ENCODE data around the gene GPM6B. TPM values are rescaled to one million over a fixed set of nuclear protein-coding genes. Genes with fewer than 3 reads are reported as not detected.

The GPM6B gene
- total and polyA plus RNA-seq, 2 experiments from 2014 or later: 82.6 to 95.4 TPM

DNA sequence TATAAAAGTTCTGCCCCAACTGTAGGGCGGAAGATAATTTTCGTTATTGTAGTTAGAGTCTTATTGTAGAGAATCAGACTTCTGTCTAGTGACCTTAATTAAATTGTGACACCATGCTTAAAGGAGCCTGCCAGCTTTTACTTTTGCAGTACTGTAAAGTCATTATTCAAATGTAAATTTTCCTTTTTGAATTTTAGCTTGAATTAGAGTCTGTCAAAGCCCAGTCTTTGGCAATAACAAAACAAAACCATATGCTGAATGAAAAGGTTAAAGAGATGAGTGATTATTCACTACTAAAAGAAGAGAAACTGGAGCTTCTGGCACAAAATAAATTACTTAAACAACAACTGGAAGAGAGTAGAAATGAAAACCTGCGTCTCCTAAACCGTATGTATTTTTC is 60.5 kb downstream of the GPM6B start (continued):
- TF ChIP-seq NANOG (IDR thresholded peaks at IDR 0.05; ENCODE audit: borderline replicate concordance): no peak

DNA sequence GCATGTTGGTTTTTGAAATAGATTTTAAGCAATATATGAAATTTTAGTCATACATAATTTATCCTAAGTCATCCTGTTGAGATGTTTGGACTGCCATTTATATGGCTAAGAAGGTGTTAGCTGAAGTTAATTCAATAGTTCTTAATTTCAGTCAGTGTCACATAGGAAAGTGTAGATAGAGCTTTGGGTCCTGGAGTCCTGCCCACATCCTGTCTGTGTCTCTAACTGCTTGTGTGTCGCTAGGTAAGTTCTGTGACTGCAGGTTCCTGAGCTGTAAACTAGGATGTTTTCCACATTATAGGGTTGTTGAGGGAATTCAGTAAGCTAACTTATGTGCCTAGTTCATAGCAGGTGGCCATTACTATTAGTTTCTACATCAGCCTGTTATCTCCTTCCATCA is 61.6 kb downstream of the GPM6B start:
- peaks cover 58% of the 10 kb centered on the region for H3K36me3 Mint-ChIP-seq (ENCODE audit: low read depth)
- Histone ChIP-seq H2AFZ (no peak overlapping the region), H3K36me3 (ENCODE audit: insufficient read depth) (peaks cover 12% of the 10 kb centered on the region; the same call in 1 of the 2 replicates), H3F3A (replicated peaks; ENCODE audit: low read depth) (no peaks in the 10 kb centered on the region), H3K27me3 (ENCODE audit: insufficient read depth) (no peaks in the 10 kb centered on the region), H3K4me3 (no peak overlapping the region), H3K4me1 (ENCODE audit: insufficient read depth) (0 out of 2 replicates have a peak, but pooled peaks cover 8% of the 10 kb centered on the region), H3K9me2 (ENCODE audit: insufficient read depth) (no peaks in the 10 kb centered on the region), H3K79me2 (replicated peaks; ENCODE audit: insufficient read depth) (no peaks in the 10 kb centered on the region), H3K4me2 (no peak overlapping the region), H3K27ac (ENCODE audit: low read depth) (no peak overlapping the region), H4K20me1 (replicated peaks; ENCODE audit: insufficient read depth) (no peaks in the 10 kb centered on the region)
- peaks cover under 1% of the 10 kb centered on the region for H3K27me3 Mint-ChIP-seq (ENCODE audit: insufficient read depth, low read depth, poor library complexity)
- TF ChIP-seq POLR2AphosphoS5 (IDR thresholded peaks at IDR 0.05; ENCODE audit: low read depth) (no peak), EZH2 (IDR thresholded peaks at IDR 0.05; ENCODE audit: low read depth, unreplicated experiment) (no peak), NANOG (IDR thresholded peaks at IDR 0.05; ENCODE audit: borderline replicate concordance) (no peak), ZNF114 (CRISPR knock-in tag; IDR thresholded peaks at IDR 0.05) (no peak), EZH2phosphoT487 (IDR thresholded peaks at IDR 0.05; ENCODE audit: unreplicated experiment) (no peak)
- TF ChIP-seq, protein P1, sequence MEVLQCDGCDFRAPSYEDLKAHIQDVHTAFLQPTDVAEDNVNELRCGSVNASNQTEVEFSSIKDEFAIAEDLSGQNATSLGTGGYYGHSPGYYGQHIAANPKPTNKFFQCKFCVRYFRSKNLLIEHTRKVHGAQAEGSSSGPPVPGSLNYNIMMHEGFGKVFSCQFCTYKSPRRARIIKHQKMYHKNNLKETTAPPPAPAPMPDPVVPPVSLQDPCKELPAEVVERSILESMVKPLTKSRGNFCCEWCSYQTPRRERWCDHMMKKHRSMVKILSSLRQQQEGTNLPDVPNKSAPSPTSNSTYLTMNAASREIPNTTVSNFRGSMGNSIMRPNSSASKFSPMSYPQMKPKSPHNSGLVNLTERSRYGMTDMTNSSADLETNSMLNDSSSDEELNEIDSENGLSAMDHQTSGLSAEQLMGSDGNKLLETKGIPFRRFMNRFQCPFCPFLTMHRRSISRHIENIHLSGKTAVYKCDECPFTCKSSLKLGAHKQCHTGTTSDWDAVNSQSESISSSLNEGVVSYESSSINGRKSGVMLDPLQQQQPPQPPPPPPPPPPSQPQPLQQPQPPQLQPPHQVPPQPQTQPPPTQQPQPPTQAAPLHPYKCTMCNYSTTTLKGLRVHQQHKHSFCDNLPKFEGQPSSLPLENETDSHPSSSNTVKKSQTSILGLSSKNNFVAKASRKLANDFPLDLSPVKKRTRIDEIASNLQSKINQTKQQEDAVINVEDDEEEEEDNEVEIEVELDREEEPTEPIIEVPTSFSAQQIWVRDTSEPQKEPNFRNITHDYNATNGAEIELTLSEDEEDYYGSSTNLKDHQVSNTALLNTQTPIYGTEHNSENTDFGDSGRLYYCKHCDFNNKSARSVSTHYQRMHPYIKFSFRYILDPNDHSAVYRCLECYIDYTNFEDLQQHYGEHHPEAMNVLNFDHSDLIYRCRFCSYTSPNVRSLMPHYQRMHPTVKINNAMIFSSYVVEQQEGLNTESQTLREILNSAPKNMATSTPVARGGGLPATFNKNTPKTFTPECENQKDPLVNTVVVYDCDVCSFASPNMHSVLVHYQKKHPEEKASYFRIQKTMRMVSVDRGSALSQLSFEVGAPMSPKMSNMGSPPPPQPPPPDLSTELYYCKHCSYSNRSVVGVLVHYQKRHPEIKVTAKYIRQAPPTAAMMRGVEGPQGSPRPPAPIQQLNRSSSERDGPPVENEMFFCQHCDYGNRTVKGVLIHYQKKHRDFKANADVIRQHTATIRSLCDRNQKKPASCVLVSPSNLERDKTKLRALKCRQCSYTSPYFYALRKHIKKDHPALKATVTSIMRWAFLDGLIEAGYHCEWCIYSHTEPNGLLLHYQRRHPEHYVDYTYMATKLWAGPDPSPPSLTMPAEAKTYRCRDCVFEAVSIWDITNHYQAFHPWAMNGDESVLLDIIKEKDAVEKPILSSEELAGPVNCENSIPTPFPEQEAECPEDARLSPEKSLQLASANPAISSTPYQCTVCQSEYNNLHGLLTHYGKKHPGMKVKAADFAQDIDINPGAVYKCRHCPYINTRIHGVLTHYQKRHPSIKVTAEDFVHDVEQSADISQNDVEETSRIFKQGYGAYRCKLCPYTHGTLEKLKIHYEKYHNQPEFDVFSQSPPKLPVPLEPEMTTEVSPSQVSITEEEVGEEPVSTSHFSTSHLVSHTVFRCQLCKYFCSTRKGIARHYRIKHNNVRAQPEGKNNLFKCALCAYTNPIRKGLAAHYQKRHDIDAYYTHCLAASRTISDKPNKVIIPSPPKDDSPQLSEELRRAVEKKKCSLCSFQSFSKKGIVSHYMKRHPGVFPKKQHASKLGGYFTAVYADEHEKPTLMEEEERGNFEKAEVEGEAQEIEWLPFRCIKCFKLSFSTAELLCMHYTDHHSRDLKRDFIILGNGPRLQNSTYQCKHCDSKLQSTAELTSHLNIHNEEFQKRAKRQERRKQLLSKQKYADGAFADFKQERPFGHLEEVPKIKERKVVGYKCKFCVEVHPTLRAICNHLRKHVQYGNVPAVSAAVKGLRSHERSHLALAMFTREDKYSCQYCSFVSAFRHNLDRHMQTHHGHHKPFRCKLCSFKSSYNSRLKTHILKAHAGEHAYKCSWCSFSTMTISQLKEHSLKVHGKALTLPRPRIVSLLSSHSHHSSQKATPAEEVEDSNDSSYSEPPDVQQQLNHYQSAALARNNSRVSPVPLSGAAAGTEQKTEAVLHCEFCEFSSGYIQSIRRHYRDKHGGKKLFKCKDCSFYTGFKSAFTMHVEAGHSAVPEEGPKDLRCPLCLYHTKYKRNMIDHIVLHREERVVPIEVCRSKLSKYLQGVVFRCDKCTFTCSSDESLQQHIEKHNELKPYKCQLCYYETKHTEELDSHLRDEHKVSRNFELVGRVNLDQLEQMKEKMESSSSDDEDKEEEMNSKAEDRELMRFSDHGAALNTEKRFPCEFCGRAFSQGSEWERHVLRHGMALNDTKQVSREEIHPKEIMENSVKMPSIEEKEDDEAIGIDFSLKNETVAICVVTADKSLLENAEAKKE (CRISPR knock-in tag; IDR thresholded peaks at IDR 0.05): no peak
- TF ChIP-seq, protein P2, sequence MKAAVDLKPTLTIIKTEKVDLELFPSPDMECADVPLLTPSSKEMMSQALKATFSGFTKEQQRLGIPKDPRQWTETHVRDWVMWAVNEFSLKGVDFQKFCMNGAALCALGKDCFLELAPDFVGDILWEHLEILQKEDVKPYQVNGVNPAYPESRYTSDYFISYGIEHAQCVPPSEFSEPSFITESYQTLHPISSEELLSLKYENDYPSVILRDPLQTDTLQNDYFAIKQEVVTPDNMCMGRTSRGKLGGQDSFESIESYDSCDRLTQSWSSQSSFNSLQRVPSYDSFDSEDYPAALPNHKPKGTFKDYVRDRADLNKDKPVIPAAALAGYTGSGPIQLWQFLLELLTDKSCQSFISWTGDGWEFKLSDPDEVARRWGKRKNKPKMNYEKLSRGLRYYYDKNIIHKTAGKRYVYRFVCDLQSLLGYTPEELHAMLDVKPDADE (IDR thresholded peaks at IDR 0.05): no peak
- no peak overlapping the region for H3K27ac Mint-ChIP-seq
- H3K9me3 Mint-ChIP-seq: no peaks in the 10 kb centered on the region
- no peak overlapping the region for H3K4me3 Mint-ChIP-seq
- ATAC-seq: no peak
- no peak for DNase-seq (ENCODE audit: low spot score)
- H3K4me1 Mint-ChIP-seq: peaks cover 13% of the 10 kb centered on the region

Data from GM23338 (cell line).